GM12878 (cell line): ENCODE data around the gene VMP1. TPM values are rescaled to one million over a fixed set of nuclear protein-coding genes. Genes with fewer than 3 reads are reported as not detected.

Experiments
- ATF2 ChIP-seq: IDR thresholded peaks from 2 replicates; pipeline ENCODE4 v1.6.1; 2012; ENCODE audit warnings: low read length, inconsistent platforms
- EP300 ChIP-seq, 2 experiments: fragments of 150-350 bp in 1 of 2; IDR thresholded peaks; 2 replicates each; pipeline ENCODE4 v1.6.1; 2011 to 2012; ENCODE audit warnings: low read depth in 2 of 2, low read length in 2 of 2, borderline replicate concordance in 1 of 2, improper control_type of control experiment in 1 of 2, inconsistent platforms in 1 of 2; ENCODE audit not compliant: control insufficient read depth in 1 of 2
- MAX ChIP-seq: IDR thresholded peaks from 2 replicates; pipeline ENCODE4 v1.6.1; 2012; ENCODE audit warnings: low read depth, low read length, improper control_type of control experiment
- MEF2A ChIP-seq: IDR thresholded peaks from 2 replicates; pipeline ENCODE4 v1.6.1; 2011; ENCODE audit warnings: low read depth, mild to moderate bottlenecking, low read length, moderate library complexity; ENCODE audit not compliant: insufficient read depth
- MTA2 ChIP-seq: fragments of 450-650 bp; IDR thresholded peaks from 2 replicates; pipeline ENCODE4 v1.6.1; 2016; ENCODE audit warnings: low read depth, mild to moderate bottlenecking, moderate library complexity
- MXI1 ChIP-seq: fragments of 150-350 bp; IDR thresholded peaks from 2 replicates; pipeline ENCODE4 v1.6.1; 2011; ENCODE audit warnings: low read depth, mild to moderate bottlenecking, inconsistent platforms, low read length, improper control_type of control experiment
- NFXL1 ChIP-seq: fragments of 450-650 bp; IDR thresholded peaks from 2 replicates; pipeline ENCODE4 v1.6.1; 2017; ENCODE audit warnings: antibody characterized with exemption, mild to moderate bottlenecking, borderline replicate concordance
- NKRF ChIP-seq: fragments of 450-650 bp; conservative IDR thresholded peaks from 2 replicates; pipeline ENCODE4 v1.6.1; 2017; ENCODE audit warnings: mild to moderate bottlenecking, moderate library complexity
- PAX5 ChIP-seq: IDR thresholded peaks from 2 replicates; pipeline ENCODE4 v1.6.1; 2011; ENCODE audit warnings: low read depth, low read length, borderline replicate concordance
- USF2 ChIP-seq: IDR thresholded peaks from 2 replicates; pipeline ENCODE4 v1.6.1; 2011; ENCODE audit warnings: low read depth, low read length, improper control_type of control experiment, borderline replicate concordance
- YY1 ChIP-seq: IDR thresholded peaks from 2 replicates; pipeline ENCODE4 v1.6.1; 2011; ENCODE audit warnings: low read depth, mild to moderate bottlenecking, low read length
- ZNF24 ChIP-seq: fragments of 450-650 bp; IDR thresholded peaks from 2 replicates; pipeline ENCODE4 v1.6.1; 2017; ENCODE audit warnings: antibody characterized with exemption, mild to moderate bottlenecking
- polyA plus RNA-seq, 11 experiments: library from polyadenylated mRNA; depleted of rRNA in 4 of 11; unstranded in 6 of 11; stranded (reverse) in 5 of 11; fragments of >200 nt; fragmentation: Nextera tagmentation in 4 of 11; fragmentation: Illumina TruSeq in 1 of 11; extraction: Ambion mirVana in 4 of 11; extraction: Trizol in 1 of 11; gene quantifications; 1 replicate in 1 of 11; 2 replicates in 10 of 11; pipeline versions ENCODE4 v1.2.1 to v1.2.3, GENCODE V29; 2011 to 2016; ENCODE audit warnings: inconsistent platforms in 2 of 11, missing spikeins in 2 of 11, low read depth in 1 of 11
- total RNA-seq, 4 experiments: library from RNA; depleted of rRNA in 3 of 4; stranded (reverse); fragments of >200 nt in 3 of 4; fragmentation: Illumina TruSeq in 1 of 4; extraction: Trizol in 1 of 4; gene quantifications; 2 replicates each; pipeline versions ENCODE4 v1.2.1 to v1.2.3, GENCODE V29; 2013 to 2021

The VMP1 gene
- total and polyA plus RNA-seq, 10 of the 15 experiments (the other 5 are each of a cell fraction or from before 2014, with no cell fraction given), result 88.4 to 199 (median 132) TPM

DNA sequence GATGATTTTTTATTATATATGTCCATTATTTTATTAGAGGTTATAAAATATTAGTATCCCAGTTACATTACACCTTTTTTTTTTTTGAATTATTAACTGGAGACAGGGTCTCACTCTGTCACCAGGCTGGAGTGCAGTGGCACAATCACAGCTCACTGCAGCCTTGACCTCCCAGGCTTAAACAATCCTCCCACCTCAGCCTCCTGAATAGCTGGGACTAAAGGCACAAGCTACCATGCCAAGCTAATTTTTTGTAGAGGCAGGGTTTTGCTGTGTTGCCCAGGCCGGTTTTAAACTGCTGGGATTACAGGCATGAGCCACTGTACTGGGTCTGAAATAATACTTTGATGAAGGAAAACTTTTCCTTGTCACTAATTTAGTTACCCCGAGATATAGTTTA is 63.6 kb downstream of the VMP1 start (continued):
- TF ChIP-seq PAX5, result no peak
- TF ChIP-seq ZNF24, result no peak
- TF ChIP-seq USF2, result no peak
- TF ChIP-seq YY1, result no peak
- TF ChIP-seq MTA2, result no peak
- TF ChIP-seq MAX, result no peak
- no peak for TF ChIP-seq NKRF
- no peak for TF ChIP-seq NFXL1
- TF ChIP-seq EP300 (IDR thresholded peaks at IDR 0.05; ENCODE audit: borderline replicate concordance in 1 of 2, control insufficient read depth in 1 of 2, low read depth in 2 of 2, low read length in 2 of 2), result no peak
- TF ChIP-seq ATF2, result no peak
- TF ChIP-seq MXI1, result no peak
- TF ChIP-seq MEF2A, result no peak
